Measurements from ENCODE around the gene KCNC3. TPM values are rescaled to one million over a fixed set of nuclear protein-coding genes. Genes with fewer than 3 reads are reported as not detected.

Gene KCNC3
- total RNA-seq, 2 experiments from 2014 or later = 7.4 to 23.4 TPM

- ChIA-PET POLR2A (no interaction called here), CTCF (ENCODE audit: unreplicated experiment) (no interaction called here)
- intact Hi-C loops (cut with micrococcal nuclease; ENCODE audit: unreplicated experiment) = no loop called here
- Histone ChIP-seq H2AFZ (ENCODE audit: low read length) (no peak overlapping the region), H3K27ac (ENCODE audit: low read depth, low read length, poor library complexity, severe bottlenecking) (no peak overlapping the region), H4K20me1 (ENCODE audit: insufficient read depth, low read length) (no peaks in the 10 kb centered on the region), H3K4me2 (ENCODE audit: low read length) (no peak overlapping the region), H3K9me3 (ENCODE audit: low read length) (peaks cover 11% of the 10 kb centered on the region), H3K4me1 (ENCODE audit: insufficient read depth, low read length, poor library complexity, severe bottlenecking) (no peaks in the 10 kb centered on the region), H3K79me2 (ENCODE audit: insufficient read depth, low read depth, low read length) (no peaks in the 10 kb centered on the region), H3K36me3 (ENCODE audit: insufficient read depth, low read length) (no peaks in the 10 kb centered on the region), H3K9me2 (ENCODE audit: insufficient read depth, low read length) (no peaks in the 10 kb centered on the region), H3K4me3 (ENCODE audit: low read depth, low read length, poor library complexity, severe bottlenecking) (no peak overlapping the region)
- no TSS peak for BruUV-seq (replicated peaks)
- no peak for DNase-seq (ENCODE audit: low spot score)
- no peak for TF ChIP-seq EZH2phosphoT487 (IDR thresholded peaks at IDR 0.05; ENCODE audit: borderline replicate concordance, low read depth, low read length)
- no peak for TF ChIP-seq CTCF (conservative IDR thresholded peaks at IDR 0.05; ENCODE audit: low read length)
These were observed 43.3 kb downstream of the KCNC3 start for GRCh38 chr19:50285833-50286232.

- CTCF ChIA-PET (ENCODE audit: unreplicated experiment) = no interaction called here
- POLR2A ChIA-PET = interaction anchor here (0.8 kb wide), 1 partner anchor 461 kb away, joined by 3 read pairs; no protein-coding TSS in a partner anchor
- DNase-seq (ENCODE audit: low spot score) = no peak
- H3K4me3 ChIP-seq (ENCODE audit: low read depth, low read length, poor library complexity, severe bottlenecking) = no peak overlapping the region
- BruUV-seq (replicated peaks) = no TSS peak
- H3K79me2 ChIP-seq (ENCODE audit: insufficient read depth, low read depth, low read length) = no peaks in the 10 kb centered on the region
- H3K4me2 ChIP-seq (ENCODE audit: low read length) = no peak overlapping the region
- H4K20me1 ChIP-seq (ENCODE audit: insufficient read depth, low read length) = no peaks in the 10 kb centered on the region
- H3K36me3 ChIP-seq (ENCODE audit: insufficient read depth, low read length) = no peaks in the 10 kb centered on the region
- H3K9me2 ChIP-seq (ENCODE audit: insufficient read depth, low read length) = no peaks in the 10 kb centered on the region
- H2AFZ ChIP-seq (ENCODE audit: low read length) = no peak overlapping the region
- TF ChIP-seq CTCF (conservative IDR thresholded peaks at IDR 0.05; ENCODE audit: low read length) (no peak), EZH2phosphoT487 (IDR thresholded peaks at IDR 0.05; ENCODE audit: borderline replicate concordance, low read depth, low read length) (no peak)
- H3K4me1 ChIP-seq (ENCODE audit: insufficient read depth, low read length, poor library complexity, severe bottlenecking) = no peaks in the 10 kb centered on the region
- H3K27ac ChIP-seq (ENCODE audit: low read depth, low read length, poor library complexity, severe bottlenecking) = no peak overlapping the region
- intact Hi-C loops (cut with micrococcal nuclease; ENCODE audit: unreplicated experiment) = no loop called here
- peaks cover 11% of the 10 kb centered on the region for H3K9me3 ChIP-seq (ENCODE audit: low read length)
These were observed 47.7 kb downstream of the KCNC3 start for GRCh38 chr19:50281491-50281890.

- Histone ChIP-seq H3K4me2 (ENCODE audit: low read length) (no peak overlapping the region), H3K27ac (ENCODE audit: low read depth, low read length, poor library complexity, severe bottlenecking) (no peak overlapping the region), H3K36me3 (ENCODE audit: insufficient read depth, low read length) (no peaks in the 10 kb centered on the region), H3K4me3 (ENCODE audit: low read depth, low read length, poor library complexity, severe bottlenecking) (no peak overlapping the region), H3K79me2 (ENCODE audit: insufficient read depth, low read depth, low read length) (no peaks in the 10 kb centered on the region), H3K4me1 (ENCODE audit: insufficient read depth, low read length, poor library complexity, severe bottlenecking) (no peaks in the 10 kb centered on the region), H3K9me3 (ENCODE audit: low read length) (peaks cover 10% of the 10 kb centered on the region), H2AFZ (ENCODE audit: low read length) (no peak overlapping the region), H3K9me2 (ENCODE audit: insufficient read depth, low read length) (no peaks in the 10 kb centered on the region), H4K20me1 (ENCODE audit: insufficient read depth, low read length) (no peaks in the 10 kb centered on the region)
- POLR2A ChIA-PET = interaction anchor here (0.8 kb wide), 1 partner anchor 461 kb away, joined by 3 read pairs; no protein-coding TSS in a partner anchor
- TF ChIP-seq CTCF (conservative IDR thresholded peaks at IDR 0.05; ENCODE audit: low read length) (no peak), EZH2phosphoT487 (IDR thresholded peaks at IDR 0.05; ENCODE audit: borderline replicate concordance, low read depth, low read length) (no peak)
- CTCF ChIA-PET (ENCODE audit: unreplicated experiment) = no interaction called here
- no peak for DNase-seq (ENCODE audit: low spot score)
- intact Hi-C loops (cut with micrococcal nuclease; ENCODE audit: unreplicated experiment) = no loop called here
- BruUV-seq (replicated peaks) = no TSS peak
These were observed 48.2 kb downstream of the KCNC3 start for GRCh38 chr19:50280983-50281382.
